LHCN-M2 (cell line): ENCODE measurements around the gene PANX1. TPM values are rescaled to one million over a fixed set of nuclear protein-coding genes. Genes with fewer than 3 reads are reported as not detected.
"Not testable (repeated sequence)": the region's sequence is repeated elsewhere in the genome, so short reads cannot be mapped to it uniquely, and the experiment has no call there.

ENCODE experiments used
- DNase-seq: peaks from one replicate; pipeline ENCODE4 v3.0.0-alpha.2; 2012; ENCODE audit warnings: low read depth
- polyA plus RNA-seq: library from polyadenylated mRNA; unstranded; fragments of >200 nt; gene quantifications from one replicate; pipeline ENCODE4 v1.2.1, GENCODE V29; 2012; ENCODE audit warnings: missing spikeins
- total RNA-seq: library from RNA; depleted of rRNA; stranded (reverse); fragments of >200 nt; gene quantifications from 2 replicates; pipeline ENCODE4 v1.2.3, GENCODE V29; 2014; rRNA removed

Gene PANX1
- total RNA-seq, result 40.7 and 46.4 TPM in 2 replicates
- 12.8 TPM for polyA plus RNA-seq

- peak; percentile 81 for DNase-seq
Observed at GRCh38 chr11:94128746-94129511, at the start of gene PANX1. Gene PANX1, plus strand, starts transcription at chr11:94128841. Its CDS starts 472 bp downstream, at chr11:94129313.

- DNase-seq, result no peak
Observed at GRCh38 chr11:94084164-94084563, 44.5 kb upstream of the PANX1 start.

- no peak for DNase-seq
Observed at GRCh38 chr11:94088906-94089305, 39.7 kb upstream of the PANX1 start.

GRCh38 chr11:94089341-94089740 lies 39.3 kb upstream of the PANX1 start:
- no peak for DNase-seq

GRCh38 chr11:94090401-94090800 lies 38.2 kb upstream of the PANX1 start:
- no peak for DNase-seq

- DNase-seq, result no peak
Observed at GRCh38 chr11:94091091-94091490, 37.5 kb upstream of the PANX1 start.

- DNase-seq, result no peak
Observed at GRCh38 chr11:94100253-94100652, 28.4 kb upstream of the PANX1 start.

- DNase-seq, result no peak
Observed at GRCh38 chr11:94103471-94103870, 25.2 kb upstream of the PANX1 start.

- DNase-seq, result no peak
Observed at GRCh38 chr11:94104734-94105133, 23.9 kb upstream of the PANX1 start.

- DNase-seq, result no peak
Observed at GRCh38 chr11:94106716-94107115, 21.9 kb upstream of the PANX1 start.

- no peak for DNase-seq
Observed at GRCh38 chr11:94107363-94107762, 21.3 kb upstream of the PANX1 start.

- no peak for DNase-seq
Observed at GRCh38 chr11:94111241-94111640, 17.4 kb upstream of the PANX1 start.

GRCh38 chr11:94111660-94112059 lies 17.0 kb upstream of the PANX1 start:
- DNase-seq, result no peak

- DNase-seq, result no peak
Observed at GRCh38 chr11:94112206-94112953, 16.3 kb upstream of the PANX1 start.

- no peak for DNase-seq
Observed at GRCh38 chr11:94117197-94117574, 11.5 kb upstream of the PANX1 start.

- no peak for DNase-seq
Observed at GRCh38 chr11:94117871-94118270, 10.8 kb upstream of the PANX1 start.

GRCh38 chr11:94119676-94120075 lies 9.0 kb upstream of the PANX1 start:
- DNase-seq, result not testable (repeated sequence)

GRCh38 chr11:94120516-94120915 lies 8.1 kb upstream of the PANX1 start:
- not testable (repeated sequence) for DNase-seq

GRCh38 chr11:94120946-94121345 lies 7.7 kb upstream of the PANX1 start:
- no peak for DNase-seq

- DNase-seq, result no peak
Observed at GRCh38 chr11:94125407-94126115, 3.1 kb upstream of the PANX1 start.

GRCh38 chr11:94127638-94128037 lies 1.0 kb upstream of the PANX1 start:
- no peak for DNase-seq

GRCh38 chr11:94128291-94128745 lies 323 bp upstream of the PANX1 start:
- DNase-seq, result no peak
